Measurements from ENCODE around the gene GIT1. TPM values are rescaled to one million over a fixed set of nuclear protein-coding genes. Genes with fewer than 3 reads are reported as not detected.

GIT1 gene
- total RNA-seq, 2 experiments from 2014 or later, result 44.3 to 60.2 TPM

GRCh38 chr17:29613856-29614255 lies 24.4 kb upstream of the GIT1 start:
- ChIA-PET CTCF (ENCODE audit: unreplicated experiment) (interaction anchor here (0.6 to 1.2 kb wide), 4 partner anchors 9 to 244 kb away, joined by 3 to 5 read pairs (median 4); partner anchors contain the start of gene CORO6), POLR2A (interaction anchor here (0.6 kb wide), 1 partner anchor 62 kb away, joined by 4 read pairs; no protein-coding TSS in a partner anchor)
- Histone ChIP-seq H3K4me3 (ENCODE audit: low read depth, low read length, poor library complexity, severe bottlenecking) (no peak overlapping the region), H3K9me3 (ENCODE audit: low read length) (no peaks in the 10 kb centered on the region), H4K20me1 (ENCODE audit: insufficient read depth, low read length) (0 out of 2 replicates have a peak, but pooled peaks cover 10% of the 10 kb centered on the region), H3K9me2 (ENCODE audit: insufficient read depth, low read length) (no peaks in the 10 kb centered on the region), H2AFZ (ENCODE audit: low read length) (no peak overlapping the region), H3K27ac (ENCODE audit: low read depth, low read length, poor library complexity, severe bottlenecking) (no peak overlapping the region), H3K79me2 (ENCODE audit: insufficient read depth, low read depth, low read length) (no peaks in the 10 kb centered on the region), H3K4me1 (ENCODE audit: insufficient read depth, low read length, poor library complexity, severe bottlenecking) (peaks cover 43% of the 10 kb centered on the region), H3K36me3 (ENCODE audit: insufficient read depth, low read length) (peaks cover 10% of the 10 kb centered on the region; the same call in 1 of the 2 replicates), H3K4me2 (ENCODE audit: low read length) (peak overlapping the region; percentile 35; the same call in 1 of the 2 replicates)
- BruUV-seq (replicated peaks), result no TSS peak
- intact Hi-C loops (cut with micrococcal nuclease; ENCODE audit: unreplicated experiment), result loop anchor here (1.0 kb wide), 1 partner anchor 20 kb away; no protein-coding TSS in a partner anchor
- TF ChIP-seq CTCF (conservative IDR thresholded peaks at IDR 0.05; ENCODE audit: low read length), result no peak
- no peak for TF ChIP-seq EZH2phosphoT487 (IDR thresholded peaks at IDR 0.05; ENCODE audit: borderline replicate concordance, low read depth, low read length)
- DNase-seq (ENCODE audit: low spot score), result no peak

GRCh38 chr17:29613352-29613837 lies 23.9 kb upstream of the GIT1 start:
- Histone ChIP-seq H3K9me3 (ENCODE audit: low read length) (no peaks in the 10 kb centered on the region), H3K4me1 (ENCODE audit: insufficient read depth, low read length, poor library complexity, severe bottlenecking) (peaks cover 43% of the 10 kb centered on the region), H3K36me3 (ENCODE audit: insufficient read depth, low read length) (peaks cover 10% of the 10 kb centered on the region; the same call in 1 of the 2 replicates), H4K20me1 (ENCODE audit: insufficient read depth, low read length) (0 out of 2 replicates have a peak, but pooled peaks cover 10% of the 10 kb centered on the region), H3K79me2 (ENCODE audit: insufficient read depth, low read depth, low read length) (no peaks in the 10 kb centered on the region), H3K27ac (ENCODE audit: low read depth, low read length, poor library complexity, severe bottlenecking) (no peak overlapping the region), H2AFZ (ENCODE audit: low read length) (no peak overlapping the region), H3K4me2 (ENCODE audit: low read length) (peak overlapping the region; percentile 35; the same call in 1 of the 2 replicates), H3K4me3 (ENCODE audit: low read depth, low read length, poor library complexity, severe bottlenecking) (no peak overlapping the region), H3K9me2 (ENCODE audit: insufficient read depth, low read length) (no peaks in the 10 kb centered on the region)
- ChIA-PET POLR2A (interaction anchor here (0.6 kb wide), 1 partner anchor 62 kb away, joined by 4 read pairs; no protein-coding TSS in a partner anchor), CTCF (ENCODE audit: unreplicated experiment) (interaction anchor here (0.6 to 1.2 kb wide), 3 partner anchors 8 to 243 kb away, joined by 3 to 5 read pairs (median 4); no protein-coding TSS in a partner anchor)
- peak; percentile 74 for DNase-seq (ENCODE audit: low spot score)
- intact Hi-C loops (cut with micrococcal nuclease; ENCODE audit: unreplicated experiment), result loop anchor here (1.0 kb wide), 1 partner anchor 19 kb away; no protein-coding TSS in a partner anchor
- TF ChIP-seq CTCF (conservative IDR thresholded peaks at IDR 0.05; ENCODE audit: low read length) (peak; percentile 83), EZH2phosphoT487 (IDR thresholded peaks at IDR 0.05; ENCODE audit: borderline replicate concordance, low read depth, low read length) (no peak)
- BruUV-seq (replicated peaks), result no TSS peak
